Suprapubic skin (tissue), 4 donors: ENCODE data around the gene HOXA13. TPM values are rescaled to one million over a fixed set of nuclear protein-coding genes. Genes with fewer than 3 reads are reported as not detected.

Experiments used
- DNase-seq, 2 donors: peaks; one replicate each; pipeline ENCODE4 v3.0.0-alpha.2; 2019; ENCODE audit warnings: low spot score in 2 of 2
- H3K27ac ChIP-seq: fragments of 200-600 bp; sonication (generic); one replicate; pipeline ENCODE4 v1.5.1; 2019
- H3K27me3 ChIP-seq: fragments of 200-600 bp; sonication (generic); one replicate; pipeline ENCODE4 v1.5.1; 2019
- H3K36me3 ChIP-seq: fragments of 200-600 bp; sonication (generic); one replicate; pipeline ENCODE4 v1.5.1; 2019
- H3K4me1 ChIP-seq: fragments of 200-600 bp; sonication (generic); one replicate; pipeline ENCODE4 v1.5.1; 2019
- H3K4me3 ChIP-seq: fragments of 200-600 bp; sonication (generic); one replicate; pipeline ENCODE4 v1.5.1; 2019; ENCODE audit warnings: mild to moderate bottlenecking
- H3K9me3 ChIP-seq: fragments of 200-600 bp; sonication (generic); one replicate; pipeline ENCODE4 v1.5.1; 2019
- CTCF ChIP-seq, 2 donors: fragments of 200-600 bp in 1 of 2; fragments of 450-650 bp in 1 of 2; sonication (generic) in 1 of 2; IDR thresholded peaks; one replicate each; pipeline ENCODE4 v1.5.1; 2016 to 2019; ENCODE audit warnings: antibody characterized with exemption in 2 of 2, mild to moderate bottlenecking in 1 of 2, moderate library complexity in 1 of 2
- EP300 ChIP-seq: sonication (generic); formaldehyde crosslinking; IDR thresholded peaks from one replicate; pipeline ENCODE4 v1.6.1; 2017; ENCODE audit warnings: antibody characterized with exemption
- POLR2A ChIP-seq, 2 donors: fragments of 450-650 bp; IDR thresholded peaks; one replicate each; pipeline ENCODE4 v1.6.1; 2017; ENCODE audit warnings: antibody characterized with exemption in 2 of 2, mild to moderate bottlenecking in 2 of 2, moderate library complexity in 2 of 2
- POLR2AphosphoS5 ChIP-seq, 3 donors: sonication (generic); formaldehyde crosslinking; IDR thresholded peaks; one replicate each; pipeline ENCODE4 v1.6.1; 2017; ENCODE audit warnings: antibody characterized with exemption in 3 of 3
- WGBS: methylation state at CpG from one replicate; pipeline ENCODE4 v1.1.5; 2018; 5-methylcytosine and 5-hydroxymethylcytosine counted together
- total RNA-seq, 4 donors: library from RNA; depleted of rRNA; stranded (reverse); fragments of >200 nt; gene quantifications; one replicate each; pipeline ENCODE4 v1.1.0, GENCODE V29; 2016

The HOXA13 gene
- total RNA-seq, 4 donors from 2014 or later = 0.17 TPM; not detected in 3

DNA sequence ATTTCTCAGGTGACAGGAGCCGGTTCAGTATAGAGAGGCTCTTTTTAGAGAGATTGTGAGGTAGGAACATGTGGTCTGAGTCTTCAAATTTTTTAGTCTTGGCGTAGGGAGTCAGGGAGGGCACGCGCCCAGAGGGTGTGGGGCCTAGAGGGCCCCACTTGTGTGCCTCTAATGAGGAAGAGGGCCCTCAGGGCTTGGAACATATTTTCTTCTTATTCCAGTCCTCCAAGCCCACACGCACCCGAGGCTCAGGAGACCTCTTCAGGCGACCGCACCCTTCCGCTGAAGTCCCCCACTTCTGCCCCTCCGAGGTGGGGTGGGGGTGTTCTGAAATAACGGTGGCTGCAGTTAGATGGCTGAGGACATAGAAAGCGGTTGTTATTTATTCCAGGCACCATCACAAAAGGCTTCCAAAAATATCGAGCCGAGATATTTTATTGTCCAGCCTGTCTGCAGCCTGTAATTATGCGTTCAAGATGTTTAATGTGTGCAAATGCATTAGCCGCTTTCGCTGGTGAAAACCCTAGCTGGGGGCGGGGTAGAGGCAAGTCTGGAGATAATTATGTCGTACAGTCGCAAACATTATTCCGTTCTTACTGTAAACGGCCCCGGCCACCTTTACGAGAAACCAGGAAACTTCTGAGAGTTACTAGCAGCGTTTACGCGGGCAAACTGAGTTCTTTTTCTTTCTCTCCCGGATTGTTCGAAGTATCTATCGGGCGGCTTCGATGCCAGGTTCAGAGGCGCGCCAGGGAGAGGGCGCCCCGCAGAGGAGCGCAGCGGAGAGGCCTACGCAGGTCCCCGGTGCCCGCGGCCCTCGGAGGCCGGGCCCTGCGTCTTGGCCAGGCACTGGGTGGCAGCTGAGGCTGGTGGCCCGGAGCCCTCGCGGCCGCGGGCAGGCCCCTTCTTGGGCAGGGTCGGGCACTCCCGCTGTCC is 12.9 kb upstream of the HOXA13 start:
- Histone ChIP-seq H3K9me3 (no peaks in the 10 kb centered on the region), H3K4me1 (peaks cover 15% of the 10 kb centered on the region), H3K4me3 (no peak overlapping the region), H3K27ac (no peak overlapping the region), H3K27me3 (peaks cover 96% of the 10 kb centered on the region), H3K36me3 (no peaks in the 10 kb centered on the region)
- DNase-seq = no peak
- WGBS = 15% methylated on average over 26 of the region's 52 CpGs
- no peak for TF ChIP-seq CTCF (IDR thresholded peaks at IDR 0.05)
- TF ChIP-seq EP300 = no peak
- TF ChIP-seq POLR2A (IDR thresholded peaks at IDR 0.05) = no peak
- TF ChIP-seq POLR2AphosphoS5 (IDR thresholded peaks at IDR 0.05) = no peak

DNA sequence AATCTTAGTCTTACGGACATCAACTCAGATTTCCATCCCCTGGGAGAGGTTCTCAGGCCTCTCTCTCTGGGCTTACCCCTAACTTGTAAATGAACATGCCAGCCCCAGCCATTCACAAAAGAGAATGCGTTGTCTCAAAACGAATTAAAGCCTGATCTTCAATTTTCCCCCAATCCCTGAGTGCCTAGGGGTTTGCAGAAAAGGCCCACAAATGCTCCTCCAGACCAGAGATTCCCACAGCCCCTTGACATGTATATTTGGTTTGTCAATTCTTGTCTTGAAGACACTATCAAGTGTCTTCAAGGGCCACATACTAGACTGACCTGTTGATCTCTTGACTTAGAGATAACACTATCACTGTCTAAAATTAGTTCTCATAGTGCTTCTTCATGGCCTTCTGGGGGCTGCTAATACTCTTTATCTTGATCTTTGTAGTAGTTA is 11.9 kb upstream of the HOXA13 start:
- H3K4me1 ChIP-seq = peaks cover 15% of the 10 kb centered on the region
- no peak for DNase-seq
- H3K4me3 ChIP-seq = no peak overlapping the region
- no peak overlapping the region for H3K27ac ChIP-seq
- no peaks in the 10 kb centered on the region for H3K9me3 ChIP-seq
- no peak for TF ChIP-seq EP300
- 52% methylated on average over 3 of the region's 3 CpGs for WGBS
- H3K27me3 ChIP-seq = peaks cover 96% of the 10 kb centered on the region
- H3K36me3 ChIP-seq = no peaks in the 10 kb centered on the region

DNA sequence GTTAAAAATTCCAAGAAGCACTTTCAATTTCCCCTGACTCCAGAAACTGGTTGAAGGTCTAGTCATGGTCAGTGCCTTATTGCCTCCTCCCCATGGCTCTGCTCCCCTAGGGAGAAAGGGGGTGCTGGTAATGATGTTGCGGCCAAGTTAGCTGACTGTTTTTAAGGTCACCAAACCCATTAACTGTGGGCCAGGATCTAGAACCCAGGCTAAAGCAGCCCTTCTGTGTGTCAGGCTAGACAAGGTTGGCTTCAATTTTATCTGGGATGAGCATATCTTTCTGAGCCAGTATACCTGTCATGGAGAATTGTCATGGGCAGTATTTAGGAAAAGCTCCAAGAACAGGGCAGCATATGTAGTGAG is 11.2 kb upstream of the HOXA13 start:
- no peak for DNase-seq
- TF ChIP-seq CTCF (IDR thresholded peaks at IDR 0.05) (no peak), POLR2A (IDR thresholded peaks at IDR 0.05) (no peak), POLR2AphosphoS5 (IDR thresholded peaks at IDR 0.05) (no peak), EP300 (no peak)
- 100% methylated on average over 1 of the region's 1 CpG for WGBS
- H3K36me3 ChIP-seq = no peaks in the 10 kb centered on the region
- no peak overlapping the region for H3K4me3 ChIP-seq
- H3K4me1 ChIP-seq = peaks cover 15% of the 10 kb centered on the region
- H3K27ac ChIP-seq = no peak overlapping the region
- peaks cover 96% of the 10 kb centered on the region for H3K27me3 ChIP-seq
- H3K9me3 ChIP-seq = no peaks in the 10 kb centered on the region

- H3K27ac ChIP-seq = no peak overlapping the region
- H3K9me3 ChIP-seq = no peaks in the 10 kb centered on the region
- WGBS = 16% methylated on average over 31 of the region's 32 CpGs
- peak overlapping the region; percentile 32 for H3K4me3 ChIP-seq
- no peaks in the 10 kb centered on the region for H3K36me3 ChIP-seq
- TF ChIP-seq CTCF (IDR thresholded peaks at IDR 0.05) (peak; percentile 51 to 77), POLR2A (IDR thresholded peaks at IDR 0.05) (no peak)
- H3K4me1 ChIP-seq = peaks cover 19% of the 10 kb centered on the region
- H3K27me3 ChIP-seq = peaks cover 97% of the 10 kb centered on the region
- no peak for DNase-seq
These were observed 10.7 kb upstream of the HOXA13 start for GRCh38 chr7:27210441-27211083.

- DNase-seq = no peak
- no peak overlapping the region for H3K4me3 ChIP-seq
- no peaks in the 10 kb centered on the region for H3K36me3 ChIP-seq
- no CpG with 5 or more reads among the region's 11 CpGs for WGBS
- peaks cover 25% of the 10 kb centered on the region for H3K4me1 ChIP-seq
- TF ChIP-seq EP300 (no peak), POLR2AphosphoS5 (IDR thresholded peaks at IDR 0.05) (no peak), CTCF (IDR thresholded peaks at IDR 0.05) (no peak), POLR2A (IDR thresholded peaks at IDR 0.05) (no peak)
- no peaks in the 10 kb centered on the region for H3K9me3 ChIP-seq
- H3K27me3 ChIP-seq = peaks cover 100% of the 10 kb centered on the region
- H3K27ac ChIP-seq = no peak overlapping the region
These were observed 10.1 kb upstream of the HOXA13 start for GRCh38 chr7:27209933-27210440.
